B cell (primary cell): Measurements from ENCODE around the gene DGUOK. TPM values are rescaled to one million over a fixed set of nuclear protein-coding genes. Genes with fewer than 3 reads are reported as not detected.

Experiments used
- ATAC-seq: fragments of 200-7000 bp; cut with Tn5 transposase; one replicate; pipeline ENCODE4 v1.10.0; 2021; ENCODE audit warnings: low read depth, mild to moderate bottlenecking, moderate number of reproducible peaks, moderate library complexity
- CTCF ChIA-PET: fragments of 350-600 bp; sonication (Branson Sonifier 250); formaldehyde crosslinking; loops from one replicate; lab custom pipeline; 2021; ENCODE audit warnings: antibody characterized with exemption, inconsistent platforms; lab: Charles Lee
- POLR2A ChIA-PET: fragments of 350-600 bp; sonication (Branson Sonifier 250); formaldehyde crosslinking; loops from one replicate; lab custom pipeline; 2021; ENCODE audit warnings: antibody characterized with exemption; lab: Charles Lee
- DNase-seq: peaks from one replicate; pipeline ENCODE4 v3.0.0; 2013
- H2AFZ ChIP-seq: 2 replicates; pipeline ENCODE4 v1.6.1; 2012; ENCODE audit warnings: mild to moderate bottlenecking, low read depth, low read length; ENCODE audit not compliant: insufficient read depth, poor library complexity, severe bottlenecking
- H3K27ac ChIP-seq, 2 donors: 1 replicate in 1 of 2; 2 replicates in 1 of 2; pipeline ENCODE4 v1.5.1; 2012 to 2013; ENCODE audit warnings: low read length in 2 of 2, mild to moderate bottlenecking in 2 of 2, moderate library complexity in 1 of 2
- H3K27me3 ChIP-seq, 4 experiments: fragments of 200-600 bp in 1 of 4; sonication (generic) in 1 of 4; replicated peaks in 1 of 4; 1 replicate in 2 of 4; 2 replicates in 2 of 4; pipeline versions ENCODE4 v1.6.1 to v1.7.0; 2013 to 2016; ENCODE audit warnings: low read length in 3 of 4, mild to moderate bottlenecking in 2 of 4, mixed read lengths in 1 of 4, moderate library complexity in 1 of 4; ENCODE audit not compliant: insufficient read depth in 4 of 4, control insufficient read depth in 3 of 4; ENCODE audit errors: control extremely low read depth in 1 of 4
- H3K36me3 ChIP-seq, 2 experiments: replicated peaks in 1 of 2; 1 replicate in 1 of 2; 2 replicates in 1 of 2; pipeline versions ENCODE4 v1.6.1 to v1.7.1; 2013; ENCODE audit warnings: low read length in 1 of 2; ENCODE audit not compliant: insufficient read depth in 2 of 2, control insufficient read depth in 1 of 2; ENCODE audit errors: control extremely low read depth in 1 of 2, extremely low read depth in 1 of 2
- H3K4me1 ChIP-seq, 2 donors: fragments of 200-600 bp in 1 of 2; sonication (generic) in 1 of 2; 1 replicate in 1 of 2; 2 replicates in 1 of 2; pipeline versions ENCODE4 v1.5.1 to v1.6.1; 2013 to 2017; ENCODE audit warnings: low read length in 2 of 2; ENCODE audit not compliant: control insufficient read depth in 2 of 2, insufficient read depth in 2 of 2
- H3K4me2 ChIP-seq: replicated peaks from 2 replicates; pipeline ENCODE3; 2012; ENCODE audit warnings: mild to moderate bottlenecking, low read depth, low read length; ENCODE audit not compliant: poor library complexity, severe bottlenecking
- H3K4me3 ChIP-seq, 5 experiments: fragments of 200-600 bp in 1 of 5; sonication (generic) in 1 of 5; 1 replicate in 3 of 5; 2 replicates in 2 of 5; pipeline versions ENCODE4 v1.5.1 to v1.7.0; 2011 to 2016; ENCODE audit warnings: low read length in 4 of 5, mild to moderate bottlenecking in 4 of 5, low read depth in 2 of 5, control low read depth in 1 of 5, moderate library complexity in 1 of 5; ENCODE audit not compliant: insufficient read depth in 1 of 5; ENCODE audit errors: control extremely low read depth in 1 of 5, extremely low read depth in 1 of 5
- H3K79me2 ChIP-seq: fragments of 200-600 bp; sonication (generic); one replicate; pipeline ENCODE4 v1.6.0; 2016; ENCODE audit warnings: low read length; ENCODE audit not compliant: control insufficient read depth, insufficient read depth
- H3K9ac ChIP-seq: fragments of 200-600 bp; sonication (generic); 2 replicates; pipeline ENCODE4 v1.6.1; 2017; ENCODE audit warnings: mild to moderate bottlenecking, low read length, moderate library complexity
- H3K9me3 ChIP-seq, 3 donors: one replicate each; pipeline versions ENCODE4 v1.6.1 to v1.7.1; 2013; ENCODE audit warnings: low read length in 2 of 3; ENCODE audit not compliant: control insufficient read depth in 2 of 3, insufficient read depth in 1 of 3; ENCODE audit errors: control extremely low read depth in 1 of 3
- H4K20me1 ChIP-seq: 2 replicates; pipeline ENCODE4 v1.6.0; 2012; ENCODE audit warnings: mild to moderate bottlenecking, low read length; ENCODE audit not compliant: insufficient read depth, control insufficient read depth, poor library complexity, severe bottlenecking
- H3K27ac Mint-ChIP-seq: one replicate; pipeline ENCODE4 v1.8.0; 2021; ENCODE audit warnings: mixed read lengths
- H3K27me3 Mint-ChIP-seq: one replicate; pipeline ENCODE4 v1.8.0; 2021; ENCODE audit warnings: mixed read lengths
- H3K4me1 Mint-ChIP-seq: one replicate; pipeline ENCODE4 v1.8.0; 2021; ENCODE audit warnings: mixed read lengths
- H3K4me3 Mint-ChIP-seq: one replicate; pipeline ENCODE4 v1.8.0; 2021; ENCODE audit warnings: mixed read lengths
- H3K9me3 Mint-ChIP-seq: one replicate; pipeline ENCODE4 v1.8.0; 2022; ENCODE audit warnings: mixed read lengths; ENCODE audit not compliant: insufficient read depth
- CTCF ChIP-seq: fragments of 200-600 bp; IDR thresholded peaks from one replicate; pipeline ENCODE4 v1.8.0; 2022; ENCODE audit warnings: antibody characterized with exemption, mild to moderate bottlenecking
- EZH2 ChIP-seq: IDR thresholded peaks from 2 replicates; pipeline ENCODE4 v1.6.1; 2012; ENCODE audit warnings: borderline replicate concordance, low read depth, mild to moderate bottlenecking, moderate library complexity, low read length; ENCODE audit not compliant: insufficient read depth, poor library complexity, severe bottlenecking
- WGBS: methylation state at CpG from one replicate; pipeline ENCODE4 v1.1.5; 2013; ENCODE audit warnings: missing lambda C conversion rate; ENCODE audit not compliant: insufficient coverage; 5-methylcytosine and 5-hydroxymethylcytosine counted together
- intact Hi-C: fragments of 100-400 bp; cut with micrococcal nuclease; formaldehyde crosslinking; loops from one replicate; pipeline ENCODE4 v1.10.0; 2022
- polyA plus RNA-seq: library from polyadenylated mRNA; depleted of rRNA; stranded (reverse); fragments of >200 nt; gene quantifications from 2 replicates; pipeline ENCODE4 v1.2.3, GENCODE V29; 2012
- total RNA-seq, 2 donors: library from RNA; stranded (reverse); fragments of 120-200 nt in 1 of 2; gene quantifications; 1 replicate in 1 of 2; 2 replicates in 1 of 2; pipeline versions ENCODE4 v1.2.3 to v1.2.4, GENCODE V29; 2013 to 2022

DGUOK gene
- total and polyA plus RNA-seq, 2 donors (not counting 1 experiment from before 2014, with no cell fraction given), result 61.7 to 81.5 TPM

GRCh38 chr2:73986085-73986681 is 59.5 kb downstream of the DGUOK start:
- WGBS, result 76% methylated on average over 17 of the region's 21 CpGs
- Mint-ChIP-seq H3K4me3 (peak overlapping the region; percentile 82), H3K27me3 (no peaks in the 10 kb centered on the region), H3K9me3 (no peaks in the 10 kb centered on the region), H3K4me1 (peaks cover 73% of the 10 kb centered on the region), H3K27ac (peak overlapping the region; percentile 89)
- ATAC-seq, result no peak
- Histone ChIP-seq H2AFZ (no peak overlapping the region), H3K9me3 (peaks cover 0 to 3% (median 0%) of the 10 kb centered on the region in 3 donors), H3K27me3 (no peaks in the 10 kb centered on the region), H3K36me3 (peaks cover 4 to 30% of the 10 kb centered on the region in 2 experiments), H3K27ac (peak overlapping the region; percentile 71 to 72), H3K4me3 (peak overlapping the region; percentile 53 to 76 (median 64)), H3K4me1 (peaks cover 48 to 59% of the 10 kb centered on the region in 2 donors), H3K4me2 (peak overlapping the region; percentile 76), H3K79me2 (peaks cover 57% of the 10 kb centered on the region), H4K20me1 (peaks cover 55% of the 10 kb centered on the region), H3K9ac (peak overlapping the region; percentile 71)
- POLR2A ChIA-PET, result interaction anchor here (1.0 to 1.2 kb wide), 2 partner anchors 14 to 46 kb away, joined by 3 read pairs; no protein-coding TSS in a partner anchor
- intact Hi-C loops, result loop anchor here (1.0 to 5.0 kb wide), 2 partner anchors 16 to 79 kb away; no protein-coding TSS in a partner anchor
- DNase-seq, result no peak
- CTCF ChIA-PET, result interaction anchor here (0.6 to 4.0 kb wide), 6 partner anchors 10 to 143 kb away, joined by 3 to 19 read pairs (median 4); no protein-coding TSS in a partner anchor
- no peak for TF ChIP-seq CTCF
- no peak for TF ChIP-seq EZH2
